Calu3 (cell line): ENCODE data around the gene WNK1. TPM values are rescaled to one million over a fixed set of nuclear protein-coding genes. Genes with fewer than 3 reads are reported as not detected.

Experiments
- BruUV-seq: library from RNA; stranded (reverse); fragments of 400-500 nt; replicated peaks from 2 replicates; lab custom pipeline; 2021; lab: Mats Ljungman, UMichigan
- CTCF ChIA-PET: fragments of 300-600 bp; sonication (Branson Sonifier 250); formaldehyde crosslinking; loops from one replicate; lab custom pipeline; 2022; ENCODE audit warnings: antibody characterized with exemption; lab: Charles Lee
- DNase-seq: peaks from one replicate; pipeline ENCODE4 v3.0.0; 2022
- H3K27ac Mint-ChIP-seq: one replicate; pipeline ENCODE4 v1.8.0; 2022; ENCODE audit warnings: mixed read lengths; ENCODE audit not compliant: unreplicated experiment
- H3K27me3 Mint-ChIP-seq: one replicate; pipeline ENCODE4 v1.8.0; 2022; ENCODE audit warnings: mixed read lengths; ENCODE audit not compliant: unreplicated experiment
- H3K36me3 Mint-ChIP-seq: one replicate; pipeline ENCODE4 v1.8.0; 2022; ENCODE audit warnings: mild to moderate bottlenecking, moderate library complexity, mixed read lengths; ENCODE audit not compliant: insufficient read depth, unreplicated experiment
- H3K4me1 Mint-ChIP-seq: one replicate; pipeline ENCODE4 v1.8.0; 2022; ENCODE audit warnings: mild to moderate bottlenecking, low read depth, mixed read lengths; ENCODE audit not compliant: unreplicated experiment
- H3K4me3 Mint-ChIP-seq: one replicate; pipeline ENCODE4 v1.8.0; 2022; ENCODE audit warnings: mild to moderate bottlenecking, low read depth, moderate library complexity, mixed read lengths; ENCODE audit not compliant: unreplicated experiment
- H3K9me3 Mint-ChIP-seq: one replicate; pipeline ENCODE4 v1.8.0; 2022; ENCODE audit warnings: low read depth, mixed read lengths; ENCODE audit not compliant: unreplicated experiment
- intact Hi-C: fragments of 100-400 bp; cut with micrococcal nuclease; formaldehyde crosslinking; loops from one replicate; pipeline ENCODE4 v1.10.0; 2022; ENCODE audit not compliant: unreplicated experiment
- total RNA-seq: library from RNA; stranded (reverse); gene quantifications from 2 replicates; pipeline ENCODE4 v1.2.3, GENCODE V29; 2022
- TF ChIP-seq, protein P1 (sequence below): fragments of 200-600 bp; IDR thresholded peaks from one replicate; pipeline ENCODE4 v1.8.0; 2022; ENCODE audit warnings: antibody characterized with exemption; ENCODE audit not compliant: unreplicated experiment

WNK1 gene
- total RNA-seq, 1 experiment from 2014 or later: 107 TPM

DNA sequence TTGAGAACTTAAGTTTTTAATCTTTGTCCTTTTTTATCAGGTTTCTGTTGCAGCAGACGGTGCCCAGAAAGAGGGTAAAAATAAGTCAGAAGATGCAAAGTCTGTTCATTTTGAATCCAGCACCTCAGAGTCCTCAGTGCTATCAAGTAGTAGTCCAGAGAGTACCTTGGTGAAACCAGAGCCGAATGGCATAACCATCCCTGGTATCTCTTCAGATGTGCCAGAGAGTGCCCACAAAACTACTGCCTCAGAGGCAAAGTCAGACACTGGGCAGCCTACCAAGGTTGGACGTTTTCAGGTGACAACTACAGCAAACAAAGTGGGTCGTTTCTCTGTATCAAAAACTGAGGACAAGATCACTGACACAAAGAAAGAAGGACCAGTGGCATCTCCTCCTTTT is 143.7 kb downstream of the WNK1 start:
- CTCF ChIA-PET: interaction anchor here (1.5 kb wide), 1 partner anchor 10 kb away, joined by 5 read pairs; no protein-coding TSS in a partner anchor
- H3K4me1 Mint-ChIP-seq: no peaks in the 10 kb centered on the region
- no peaks in the 10 kb centered on the region for H3K27me3 Mint-ChIP-seq
- intact Hi-C loops: no loop called here
- no peak overlapping the region for H3K4me3 Mint-ChIP-seq
- BruUV-seq: no TSS peak
- no peak overlapping the region for H3K27ac Mint-ChIP-seq
- TF ChIP-seq, protein P1, sequence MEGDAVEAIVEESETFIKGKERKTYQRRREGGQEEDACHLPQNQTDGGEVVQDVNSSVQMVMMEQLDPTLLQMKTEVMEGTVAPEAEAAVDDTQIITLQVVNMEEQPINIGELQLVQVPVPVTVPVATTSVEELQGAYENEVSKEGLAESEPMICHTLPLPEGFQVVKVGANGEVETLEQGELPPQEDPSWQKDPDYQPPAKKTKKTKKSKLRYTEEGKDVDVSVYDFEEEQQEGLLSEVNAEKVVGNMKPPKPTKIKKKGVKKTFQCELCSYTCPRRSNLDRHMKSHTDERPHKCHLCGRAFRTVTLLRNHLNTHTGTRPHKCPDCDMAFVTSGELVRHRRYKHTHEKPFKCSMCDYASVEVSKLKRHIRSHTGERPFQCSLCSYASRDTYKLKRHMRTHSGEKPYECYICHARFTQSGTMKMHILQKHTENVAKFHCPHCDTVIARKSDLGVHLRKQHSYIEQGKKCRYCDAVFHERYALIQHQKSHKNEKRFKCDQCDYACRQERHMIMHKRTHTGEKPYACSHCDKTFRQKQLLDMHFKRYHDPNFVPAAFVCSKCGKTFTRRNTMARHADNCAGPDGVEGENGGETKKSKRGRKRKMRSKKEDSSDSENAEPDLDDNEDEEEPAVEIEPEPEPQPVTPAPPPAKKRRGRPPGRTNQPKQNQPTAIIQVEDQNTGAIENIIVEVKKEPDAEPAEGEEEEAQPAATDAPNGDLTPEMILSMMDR: no peak
- peaks cover 14% of the 10 kb centered on the region for H3K36me3 Mint-ChIP-seq
- no peak for DNase-seq
- no peaks in the 10 kb centered on the region for H3K9me3 Mint-ChIP-seq

DNA sequence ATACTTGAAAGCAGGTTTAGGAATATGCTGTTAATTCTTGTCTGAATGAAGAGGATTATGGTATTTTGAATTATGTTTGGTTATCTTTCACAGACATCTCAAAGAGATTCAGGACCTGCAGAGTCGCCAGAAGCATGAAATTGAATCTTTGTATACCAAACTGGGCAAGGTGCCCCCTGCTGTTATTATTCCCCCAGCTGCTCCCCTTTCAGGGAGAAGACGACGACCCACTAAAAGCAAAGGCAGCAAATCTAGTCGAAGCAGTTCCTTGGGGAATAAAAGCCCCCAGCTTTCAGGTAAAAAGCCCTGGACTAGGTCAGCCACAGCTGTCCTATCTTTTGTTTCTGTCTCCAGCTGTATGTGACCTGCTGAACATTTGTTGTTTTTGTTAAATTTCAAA is 145.0 kb downstream of the WNK1 start:
- Mint-ChIP-seq H3K4me1 (no peaks in the 10 kb centered on the region), H3K36me3 (peaks cover 26% of the 10 kb centered on the region), H3K27ac (no peak overlapping the region), H3K27me3 (no peaks in the 10 kb centered on the region), H3K9me3 (no peaks in the 10 kb centered on the region), H3K4me3 (no peak overlapping the region)
- CTCF ChIA-PET: interaction anchor here (0.6 to 1.5 kb wide), 2 partner anchors 8 to 139 kb away, joined by 3 to 5 read pairs; no protein-coding TSS in a partner anchor
- intact Hi-C loops: no loop called here
- TF ChIP-seq, protein P1: no peak
- no TSS peak for BruUV-seq
- no peak for DNase-seq

DNA sequence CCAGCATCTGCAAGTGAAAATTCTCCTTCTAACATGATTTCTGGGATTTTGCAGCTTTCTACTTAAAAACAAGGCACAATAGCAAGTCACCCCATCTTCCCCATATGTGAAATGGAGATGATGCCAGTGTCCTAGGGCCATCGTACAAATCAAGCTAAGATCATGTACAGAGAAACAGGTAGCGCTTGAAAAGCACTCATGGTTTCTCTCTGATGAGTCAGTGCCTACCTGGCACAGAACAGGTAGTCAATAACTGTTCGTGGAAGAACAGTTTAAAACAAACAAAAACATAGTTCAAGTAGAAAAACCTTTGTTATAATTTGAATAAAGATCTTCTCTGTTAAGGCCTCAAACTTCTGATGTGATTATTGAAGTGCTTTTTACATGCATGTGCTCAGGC is 150.2 kb downstream of the WNK1 start:
- CTCF ChIA-PET: no interaction called here
- H3K27me3 Mint-ChIP-seq: no peaks in the 10 kb centered on the region

DNA sequence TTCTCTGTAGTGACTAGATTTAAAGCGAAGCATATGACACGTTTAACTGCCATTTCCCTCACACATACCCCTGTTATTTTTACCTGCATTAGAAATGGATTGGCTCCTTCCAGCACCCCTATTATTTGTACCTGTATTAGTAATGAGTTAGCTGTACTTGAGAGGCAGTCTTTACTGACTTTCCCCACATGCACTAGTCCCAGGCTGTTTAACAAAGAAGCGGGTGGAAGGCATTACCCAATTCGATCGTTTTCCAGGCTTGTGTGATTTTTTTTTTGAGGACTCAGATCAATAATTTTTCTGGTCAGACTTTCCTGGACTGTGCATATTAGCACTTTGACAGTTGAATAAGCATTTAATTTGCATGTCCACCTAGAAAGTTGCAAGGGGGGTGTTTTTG is 150.7 kb downstream of the WNK1 start:
- Mint-ChIP-seq H3K4me1 (no peaks in the 10 kb centered on the region), H3K36me3 (peaks cover 31% of the 10 kb centered on the region), H3K4me3 (no peak overlapping the region), H3K27ac (no peak overlapping the region), H3K9me3 (no peaks in the 10 kb centered on the region), H3K27me3 (no peaks in the 10 kb centered on the region)
- BruUV-seq: no TSS peak
- DNase-seq: no peak
- CTCF ChIA-PET: no interaction called here
- intact Hi-C loops: no loop called here
- TF ChIP-seq, protein P1: no peak

More for the DNA sequence above, 150.2 kb downstream of the WNK1 start:
- H3K27ac Mint-ChIP-seq: no peak overlapping the region
- BruUV-seq: no TSS peak
- peaks cover 32% of the 10 kb centered on the region for H3K36me3 Mint-ChIP-seq
- DNase-seq: no peak
- intact Hi-C loops: no loop called here
- TF ChIP-seq, protein P1: no peak
- no peaks in the 10 kb centered on the region for H3K4me1 Mint-ChIP-seq
- no peak overlapping the region for H3K4me3 Mint-ChIP-seq
- no peaks in the 10 kb centered on the region for H3K9me3 Mint-ChIP-seq
